Stomach (tissue), 9 donors: Measurements from ENCODE around the gene SH3BP5. TPM values are rescaled to one million over a fixed set of nuclear protein-coding genes. Genes with fewer than 3 reads are reported as not detected.

Source experiments
- DNase-seq, 2 donors: peaks; one replicate each; pipeline versions ENCODE4 v3.0.0 to v3.0.0-alpha.2; 2013 to 2019
- H3K27ac ChIP-seq, 5 donors: fragments of 200-600 bp in 4 of 5; sonication (generic) in 4 of 5; one replicate each; pipeline ENCODE4 v1.5.1; 2013 to 2019; ENCODE audit warnings: mild to moderate bottlenecking in 1 of 5, moderate library complexity in 1 of 5
- H3K27me3 ChIP-seq, 3 donors: fragments of 200-600 bp; sonication (generic); one replicate each; pipeline ENCODE4 v1.5.1; 2017 to 2019; ENCODE audit warnings: mixed run types in 1 of 3
- H3K36me3 ChIP-seq, 4 donors: fragments of 200-600 bp; sonication (generic); 1 replicate in 3 of 4; 2 replicates in 1 of 4; pipeline ENCODE4 v1.5.1; 2016 to 2019
- H3K4me1 ChIP-seq, 4 donors: fragments of 200-600 bp; sonication (generic); one replicate each; pipeline ENCODE4 v1.5.1; 2016 to 2019
- H3K4me3 ChIP-seq, 4 donors: fragments of 200-600 bp; sonication (generic) in 3 of 4; one replicate each; pipeline ENCODE4 v1.5.1; 2016 to 2019; ENCODE audit warnings: mild to moderate bottlenecking in 1 of 4
- H3K9me3 ChIP-seq, 4 donors: fragments of 200-600 bp; sonication (generic); one replicate each; pipeline ENCODE4 v1.5.1; 2016 to 2019
- EP300 ChIP-seq: sonication (generic); formaldehyde crosslinking; IDR thresholded peaks from one replicate; pipeline ENCODE4 v1.6.1; 2017; ENCODE audit warnings: antibody characterized with exemption
- POLR2A ChIP-seq, 4 donors: fragments of 450-650 bp; IDR thresholded peaks; one replicate each; pipeline ENCODE4 v1.6.1; 2016; ENCODE audit warnings: antibody characterized with exemption in 4 of 4, control low read depth in 2 of 4, mild to moderate bottlenecking in 1 of 4, moderate library complexity in 1 of 4
- POLR2AphosphoS5 ChIP-seq, 3 donors: sonication (generic); formaldehyde crosslinking; IDR thresholded peaks; one replicate each; pipeline ENCODE4 v1.6.1; 2016; ENCODE audit warnings: antibody characterized with exemption in 3 of 3
- WGBS, 5 donors: extraction: QIAGEN DNeasy Blood & Tissue Kit in 3 of 5; methylation state at CpG; one replicate each; pipeline versions ENCODE4 v1.1.5 to v1.1.7; 2013 to 2018; 5-methylcytosine and 5-hydroxymethylcytosine counted together
- intact Hi-C: fragments of 100-400 bp; cut with DNase I; formaldehyde crosslinking; loops from one replicate; pipeline ENCODE4 v1.15.1; 2023; ENCODE audit warnings: low total_unique reads
- polyA plus RNA-seq, 3 donors: library from polyadenylated mRNA; stranded (reverse); fragments of 200-250 nt; gene quantifications; one replicate each; pipeline ENCODE4 v1.2.3, GENCODE V29; 2013
- total RNA-seq, 5 donors: library from RNA; depleted of rRNA; stranded (reverse); fragments of >200 nt; gene quantifications; one replicate each; pipeline versions ENCODE4 v1.1.0 to v1.2.3, GENCODE V29; 2014 to 2016
- TF ChIP-seq, protein P1 (sequence below), 7 experiments: fragments of 450-650 bp in 4 of 7; fragments of 200-600 bp in 3 of 7; sonication (generic) in 3 of 7; IDR thresholded peaks; one replicate each; pipeline ENCODE4 v1.5.1; 2016 to 2019; ENCODE audit warnings: antibody characterized with exemption in 7 of 7, control low read depth in 2 of 7, mild to moderate bottlenecking in 1 of 7
- donor health status: healthy with polysubstance abuse.
- donor health status: Bipolar disorder and iron deficiency.
- donor health status: healthy.

SH3BP5 gene
- total and polyA plus RNA-seq, 8 donors: 1.8 to 43.7 (median 18.9) TPM

DNA sequence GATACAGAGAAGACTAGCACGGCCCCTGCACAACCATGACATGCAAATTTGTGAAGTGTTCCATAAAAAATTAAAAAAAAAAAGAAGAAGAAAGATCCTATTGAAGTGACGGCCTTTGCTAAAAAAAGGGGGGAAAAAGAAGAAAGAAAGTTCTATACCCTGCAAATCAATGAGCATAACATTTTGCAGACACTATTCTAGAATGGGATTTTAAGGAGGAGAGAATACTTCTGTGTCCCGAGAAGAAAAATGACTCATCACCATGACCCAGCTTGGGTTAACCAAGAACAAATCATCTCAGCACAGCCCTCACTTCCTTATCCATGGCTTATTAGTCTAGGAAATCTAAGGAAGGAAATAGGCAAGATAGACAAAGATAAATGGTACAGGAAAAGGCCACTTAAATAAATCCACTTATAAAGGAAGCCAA lies 7.4 kb upstream of the SH3BP5 start:
- Histone ChIP-seq H3K4me1 (peaks cover 0 to 7% (median 0%) of the 10 kb centered on the region in 4 donors), H3K36me3 (no peaks in the 10 kb centered on the region), H3K4me3 (no peak overlapping the region), H3K27ac (no peak overlapping the region), H3K9me3 (no peaks in the 10 kb centered on the region), H3K27me3 (no peaks in the 10 kb centered on the region)
- intact Hi-C loops: no loop called here
- DNase-seq: no peak
- no peak for TF ChIP-seq POLR2AphosphoS5 (IDR thresholded peaks at IDR 0.05)
- TF ChIP-seq EP300: no peak
- TF ChIP-seq, protein P1, sequence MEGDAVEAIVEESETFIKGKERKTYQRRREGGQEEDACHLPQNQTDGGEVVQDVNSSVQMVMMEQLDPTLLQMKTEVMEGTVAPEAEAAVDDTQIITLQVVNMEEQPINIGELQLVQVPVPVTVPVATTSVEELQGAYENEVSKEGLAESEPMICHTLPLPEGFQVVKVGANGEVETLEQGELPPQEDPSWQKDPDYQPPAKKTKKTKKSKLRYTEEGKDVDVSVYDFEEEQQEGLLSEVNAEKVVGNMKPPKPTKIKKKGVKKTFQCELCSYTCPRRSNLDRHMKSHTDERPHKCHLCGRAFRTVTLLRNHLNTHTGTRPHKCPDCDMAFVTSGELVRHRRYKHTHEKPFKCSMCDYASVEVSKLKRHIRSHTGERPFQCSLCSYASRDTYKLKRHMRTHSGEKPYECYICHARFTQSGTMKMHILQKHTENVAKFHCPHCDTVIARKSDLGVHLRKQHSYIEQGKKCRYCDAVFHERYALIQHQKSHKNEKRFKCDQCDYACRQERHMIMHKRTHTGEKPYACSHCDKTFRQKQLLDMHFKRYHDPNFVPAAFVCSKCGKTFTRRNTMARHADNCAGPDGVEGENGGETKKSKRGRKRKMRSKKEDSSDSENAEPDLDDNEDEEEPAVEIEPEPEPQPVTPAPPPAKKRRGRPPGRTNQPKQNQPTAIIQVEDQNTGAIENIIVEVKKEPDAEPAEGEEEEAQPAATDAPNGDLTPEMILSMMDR (IDR thresholded peaks at IDR 0.05): no peak
- TF ChIP-seq POLR2A (IDR thresholded peaks at IDR 0.05): no peak
- WGBS, 5 donors: 65 to 71% (median 67%) methylated on average over 3 of the region's 3 CpGs

DNA sequence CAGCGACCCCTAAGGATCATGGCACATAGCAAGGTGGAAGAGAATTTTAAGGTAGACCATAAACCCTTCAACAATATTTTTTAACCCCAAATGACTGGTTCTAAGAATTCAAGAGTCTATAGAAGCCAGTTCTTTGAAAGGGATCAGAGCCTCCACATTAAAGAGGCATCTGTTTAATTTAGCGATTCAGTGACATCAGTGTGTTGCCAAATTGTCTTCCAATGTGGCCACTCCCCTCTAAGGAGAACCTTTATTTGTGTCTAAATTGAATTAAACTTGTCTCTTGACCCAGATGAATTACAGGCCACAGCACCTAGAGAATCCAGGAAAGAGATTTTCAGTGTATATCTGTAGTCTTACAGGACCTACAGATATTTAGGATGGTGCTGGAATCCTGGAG lies 6.6 kb upstream of the SH3BP5 start:
- WGBS, 5 donors: 84 to 93% (median 88%) methylated on average over 2 of the region's 2 CpGs
- Histone ChIP-seq H3K36me3 (no peaks in the 10 kb centered on the region), H3K4me3 (no peak overlapping the region), H3K27me3 (no peaks in the 10 kb centered on the region), H3K9me3 (no peaks in the 10 kb centered on the region), H3K27ac (no peak overlapping the region), H3K4me1 (peaks cover 0 to 7% (median 0%) of the 10 kb centered on the region in 4 donors)
- intact Hi-C loops: no loop called here
- no peak for DNase-seq
- no peak for TF ChIP-seq POLR2A (IDR thresholded peaks at IDR 0.05)
- no peak for TF ChIP-seq POLR2AphosphoS5 (IDR thresholded peaks at IDR 0.05)
- TF ChIP-seq, protein P1 (IDR thresholded peaks at IDR 0.05): no peak
- TF ChIP-seq EP300: no peak

DNA sequence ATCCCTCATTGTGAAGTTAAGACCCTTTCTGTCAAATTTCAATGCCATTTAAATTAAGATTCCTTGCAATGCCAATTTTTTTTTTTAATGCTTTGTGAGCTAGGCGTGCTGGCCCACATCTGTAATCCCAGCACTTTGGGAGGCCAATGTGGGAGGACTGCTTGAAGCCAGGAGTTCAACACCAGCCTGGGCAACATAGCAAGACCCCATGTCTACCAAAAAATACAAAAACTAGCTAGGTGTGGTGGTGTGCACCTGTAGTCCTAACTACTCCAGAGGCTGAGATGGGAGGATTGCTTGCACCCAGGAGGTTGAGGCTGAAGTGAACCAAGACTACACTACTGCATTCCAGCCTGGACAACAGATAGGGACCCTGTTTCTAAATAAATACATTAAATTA lies 5.6 kb upstream of the SH3BP5 start:
- WGBS, 5 donors: 88 to 100% (median 93%) methylated on average over 1 of the region's 1 CpG
- Histone ChIP-seq H3K36me3 (no peaks in the 10 kb centered on the region), H3K4me3 (no peak overlapping the region), H3K9me3 (no peaks in the 10 kb centered on the region), H3K27ac (no peak overlapping the region), H3K27me3 (no peaks in the 10 kb centered on the region), H3K4me1 (peaks cover 0 to 14% (median 2%) of the 10 kb centered on the region in 4 donors)
- TF ChIP-seq POLR2AphosphoS5 (IDR thresholded peaks at IDR 0.05) (no peak), EP300 (no peak), POLR2A (IDR thresholded peaks at IDR 0.05) (no peak)
- TF ChIP-seq, protein P1 (IDR thresholded peaks at IDR 0.05): no peak
- intact Hi-C loops: no loop called here
- no peak for DNase-seq

DNA sequence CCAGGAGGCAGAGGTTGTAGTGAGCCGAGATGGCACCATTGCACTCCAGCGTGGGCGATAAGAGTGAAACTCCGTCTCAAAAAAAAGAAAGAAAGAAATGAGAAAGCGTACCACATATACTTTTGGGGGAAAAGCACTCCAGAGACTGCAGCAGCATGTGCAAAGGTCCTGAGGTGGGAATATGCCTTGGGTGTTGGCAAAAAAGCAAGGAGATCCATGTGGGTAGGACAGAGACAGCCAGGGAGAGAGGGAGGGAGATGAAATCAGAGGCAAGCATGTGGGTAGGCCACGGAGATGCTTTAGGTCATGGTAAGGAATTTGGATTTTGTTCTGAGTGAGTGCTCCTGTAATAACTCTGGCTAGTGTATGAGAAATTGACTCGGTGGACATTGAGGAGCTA lies 3.7 kb upstream of the SH3BP5 start:
- WGBS, 5 donors: 80 to 95% (median 93%) methylated on average over 7 of the region's 7 CpGs
- no peak overlapping the region for H3K27ac ChIP-seq
- H3K4me1 ChIP-seq: peaks cover 0 to 25% (median 16%) of the 10 kb centered on the region in 4 donors
- TF ChIP-seq POLR2A (IDR thresholded peaks at IDR 0.05) (no peak), POLR2AphosphoS5 (IDR thresholded peaks at IDR 0.05) (no peak), EP300 (no peak)
- TF ChIP-seq, protein P1 (IDR thresholded peaks at IDR 0.05): no peak
- no peaks in the 10 kb centered on the region for H3K36me3 ChIP-seq
- intact Hi-C loops: no loop called here
- H3K9me3 ChIP-seq: no peaks in the 10 kb centered on the region
- no peak overlapping the region for H3K4me3 ChIP-seq
- DNase-seq: no peak
- H3K27me3 ChIP-seq: peaks cover 0 to 4% (median 0%) of the 10 kb centered on the region in 3 donors
